SH-SY5Y (cell line): ENCODE measurements around the gene CHMP6.

Source experiments
- GATA2 ChIP-seq: IDR thresholded peaks from 2 replicates; pipeline ENCODE4 v1.6.1; 2011; ENCODE audit warnings: mild to moderate bottlenecking, low read depth, low read length
- GATA3 ChIP-seq: IDR thresholded peaks from 2 replicates; pipeline ENCODE4 v1.6.1; 2011; ENCODE audit warnings: low read depth, mild to moderate bottlenecking, low read length, moderate library complexity

GRCh38 chr17:80952291-80952690, 39.4 kb upstream of the CHMP6 start:
- TF ChIP-seq GATA2 (no peak), GATA3 (no peak)
